ENCODE results near the gene RABL2B.

The RABL2B gene

DNA sequence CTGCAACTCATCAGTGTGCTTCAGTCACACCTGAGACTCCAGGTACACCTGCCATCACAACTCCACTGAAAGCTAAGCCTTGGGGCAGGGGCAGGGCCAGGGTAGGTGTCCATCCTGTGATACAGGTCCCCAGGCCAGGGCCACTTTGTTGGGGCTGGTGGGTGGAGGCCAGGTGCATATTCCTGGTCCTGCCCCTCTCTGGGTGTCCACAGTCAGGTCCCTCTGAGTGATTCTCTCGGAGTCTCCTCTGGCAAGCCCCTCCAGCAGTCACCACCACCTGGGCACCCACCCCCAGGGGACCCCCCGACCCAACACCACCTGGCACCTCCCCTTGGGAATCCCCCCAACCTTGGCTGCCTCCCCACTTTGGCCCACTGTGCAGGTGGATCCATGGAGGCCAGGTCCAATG is 54.9 kb downstream of the RABL2B start:
- Histone ChIP-seq H3K9me3 (ENCODE audit: severe bottlenecking) (no peaks in the 10 kb centered on the region), H3K27ac (ENCODE audit: poor library complexity, severe bottlenecking) (no peak overlapping the region), H3K4me3 (ENCODE audit: severe bottlenecking) (no peak overlapping the region), H3K4me1 (ENCODE audit: insufficient read depth, poor library complexity, severe bottlenecking) (no peaks in the 10 kb centered on the region), H3K36me3 (ENCODE audit: low read depth) (no peaks in the 10 kb centered on the region), H3K27me3 (ENCODE audit: insufficient read depth, poor library complexity, severe bottlenecking) (no peaks in the 10 kb centered on the region)
- peak; percentile 35 for DNase-seq (ENCODE audit: low spot score)
- ATAC-seq (ENCODE audit: low read depth), result no peak
- TF ChIP-seq, protein P1, sequence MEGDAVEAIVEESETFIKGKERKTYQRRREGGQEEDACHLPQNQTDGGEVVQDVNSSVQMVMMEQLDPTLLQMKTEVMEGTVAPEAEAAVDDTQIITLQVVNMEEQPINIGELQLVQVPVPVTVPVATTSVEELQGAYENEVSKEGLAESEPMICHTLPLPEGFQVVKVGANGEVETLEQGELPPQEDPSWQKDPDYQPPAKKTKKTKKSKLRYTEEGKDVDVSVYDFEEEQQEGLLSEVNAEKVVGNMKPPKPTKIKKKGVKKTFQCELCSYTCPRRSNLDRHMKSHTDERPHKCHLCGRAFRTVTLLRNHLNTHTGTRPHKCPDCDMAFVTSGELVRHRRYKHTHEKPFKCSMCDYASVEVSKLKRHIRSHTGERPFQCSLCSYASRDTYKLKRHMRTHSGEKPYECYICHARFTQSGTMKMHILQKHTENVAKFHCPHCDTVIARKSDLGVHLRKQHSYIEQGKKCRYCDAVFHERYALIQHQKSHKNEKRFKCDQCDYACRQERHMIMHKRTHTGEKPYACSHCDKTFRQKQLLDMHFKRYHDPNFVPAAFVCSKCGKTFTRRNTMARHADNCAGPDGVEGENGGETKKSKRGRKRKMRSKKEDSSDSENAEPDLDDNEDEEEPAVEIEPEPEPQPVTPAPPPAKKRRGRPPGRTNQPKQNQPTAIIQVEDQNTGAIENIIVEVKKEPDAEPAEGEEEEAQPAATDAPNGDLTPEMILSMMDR (IDR thresholded peaks at IDR 0.05; ENCODE audit: poor library complexity, severe bottlenecking), result no peak

DNA sequence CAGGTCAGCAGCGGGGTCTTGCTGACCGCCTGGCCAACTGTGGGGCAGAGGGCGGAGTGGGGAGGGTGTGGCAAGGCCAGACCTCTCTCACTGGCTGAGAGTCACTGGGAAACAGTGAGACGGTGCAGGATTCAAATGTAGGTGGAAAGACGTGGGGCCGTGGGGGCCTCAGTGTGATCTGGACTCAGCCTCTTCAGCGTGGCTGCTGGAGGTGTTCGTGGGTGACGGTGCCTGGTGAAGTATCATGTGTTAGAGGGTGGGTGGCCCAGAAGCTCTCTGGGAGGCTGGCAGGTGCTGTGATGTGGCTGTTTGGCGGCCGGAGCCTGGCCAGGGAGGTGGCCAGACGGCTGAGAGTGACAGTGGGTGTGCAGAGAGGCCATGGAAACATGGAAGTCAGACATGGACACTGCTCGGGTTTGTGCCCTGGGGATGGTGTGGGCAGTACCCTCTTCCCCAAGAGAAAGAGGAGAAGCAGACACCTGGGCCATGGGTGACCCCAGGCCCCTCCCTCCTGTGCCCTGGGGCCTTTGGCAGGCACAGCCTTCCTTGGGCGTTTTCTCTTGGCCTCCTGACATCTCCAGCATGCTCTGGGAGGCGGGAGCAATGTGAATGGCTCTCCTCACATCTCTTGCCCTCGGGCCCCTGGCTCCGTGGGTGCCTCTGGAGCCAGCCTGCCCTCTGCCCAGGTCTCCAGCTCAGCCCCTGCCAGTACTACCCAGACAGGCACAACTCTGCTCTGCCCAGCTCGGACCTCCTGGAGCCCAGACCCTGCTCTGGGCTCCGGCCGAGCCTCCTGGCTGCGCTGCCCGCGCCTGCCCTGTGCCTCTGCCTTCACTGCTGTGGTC is 55.5 kb downstream of the RABL2B start:
- Histone ChIP-seq H3K9me3 (ENCODE audit: severe bottlenecking) (no peaks in the 10 kb centered on the region), H3K27me3 (ENCODE audit: insufficient read depth, poor library complexity, severe bottlenecking) (no peaks in the 10 kb centered on the region), H3K36me3 (ENCODE audit: low read depth) (no peaks in the 10 kb centered on the region), H3K4me1 (ENCODE audit: insufficient read depth, poor library complexity, severe bottlenecking) (no peaks in the 10 kb centered on the region), H3K4me3 (ENCODE audit: severe bottlenecking) (no peak overlapping the region), H3K27ac (ENCODE audit: poor library complexity, severe bottlenecking) (no peak overlapping the region)
- ATAC-seq (ENCODE audit: low read depth) (no peak), DNase-seq (ENCODE audit: low spot score) (peak; percentile 49)
- TF ChIP-seq, protein P1 (IDR thresholded peaks at IDR 0.05; ENCODE audit: poor library complexity, severe bottlenecking), result no peak

DNA sequence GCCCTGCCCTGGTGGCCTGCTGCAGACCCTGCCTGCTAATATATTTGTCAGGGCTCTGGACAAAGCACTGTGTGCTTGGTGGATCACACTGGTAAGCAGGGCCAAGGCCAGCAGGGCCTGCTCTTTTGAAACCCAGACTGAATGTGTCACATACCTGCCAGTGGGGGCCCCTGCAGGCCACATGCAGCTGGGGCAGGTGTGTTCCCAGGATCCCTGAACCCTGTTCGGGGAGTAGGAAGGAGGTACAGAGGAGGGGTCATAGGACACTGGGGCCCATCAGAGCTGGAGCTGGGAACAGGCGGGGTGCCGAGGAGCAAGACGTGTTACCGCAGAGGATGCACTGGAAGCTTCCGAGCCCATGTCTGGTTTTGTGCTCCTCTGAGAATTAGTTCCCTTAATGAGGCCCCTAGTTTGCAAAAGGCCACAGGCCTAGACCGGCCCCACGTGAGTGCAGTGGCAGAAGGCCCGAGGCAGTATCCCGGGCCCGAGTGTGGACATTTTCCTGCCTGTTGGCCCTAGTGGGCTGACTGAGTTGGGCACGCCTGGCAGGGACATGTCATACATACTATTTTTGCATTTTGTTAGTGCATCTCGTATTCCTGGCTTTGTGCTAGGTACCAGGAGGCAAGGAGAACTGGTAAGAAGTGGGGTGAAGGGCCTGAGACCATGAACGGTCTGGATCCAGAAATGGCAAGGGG is 56.6 kb downstream of the RABL2B start:
- TF ChIP-seq, protein P1 (IDR thresholded peaks at IDR 0.05; ENCODE audit: poor library complexity, severe bottlenecking), result no peak
- ATAC-seq (ENCODE audit: low read depth), result no peak
- no peaks in the 10 kb centered on the region for H3K4me1 ChIP-seq (ENCODE audit: insufficient read depth, poor library complexity, severe bottlenecking)

DNA sequence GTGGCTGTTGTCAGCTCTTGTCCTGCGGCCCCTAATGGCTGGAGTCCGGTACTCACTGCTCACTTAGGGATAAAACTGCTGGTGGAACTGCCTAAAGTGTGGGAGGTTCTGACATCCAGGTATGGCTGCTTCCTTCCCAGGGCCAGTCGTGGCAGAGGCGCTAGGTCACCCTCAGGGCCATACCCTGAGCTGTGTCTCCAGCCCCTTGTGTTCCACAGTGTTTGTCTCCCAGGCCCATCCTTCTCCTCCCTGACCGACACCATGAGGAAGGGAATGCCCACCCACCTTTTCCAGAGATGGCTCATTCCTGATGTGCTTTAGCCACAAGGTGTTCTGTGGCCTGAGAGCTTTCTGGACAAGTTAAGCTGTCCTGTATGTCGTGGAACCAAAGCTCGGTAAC is 57.8 kb downstream of the RABL2B start:
- Histone ChIP-seq H3K9me3 (ENCODE audit: severe bottlenecking) (no peaks in the 10 kb centered on the region), H3K27me3 (ENCODE audit: insufficient read depth, poor library complexity, severe bottlenecking) (no peaks in the 10 kb centered on the region), H3K4me1 (ENCODE audit: insufficient read depth, poor library complexity, severe bottlenecking) (no peaks in the 10 kb centered on the region), H3K36me3 (ENCODE audit: low read depth) (no peaks in the 10 kb centered on the region), H3K4me3 (ENCODE audit: severe bottlenecking) (no peak overlapping the region), H3K27ac (ENCODE audit: poor library complexity, severe bottlenecking) (no peak overlapping the region)
- no peak for DNase-seq (ENCODE audit: low spot score)
- TF ChIP-seq, protein P1 (IDR thresholded peaks at IDR 0.05; ENCODE audit: poor library complexity, severe bottlenecking), result no peak
- no peak for ATAC-seq (ENCODE audit: low read depth)

More for the DNA sequence above, 56.6 kb downstream of the RABL2B start:
- no peaks in the 10 kb centered on the region for H3K9me3 ChIP-seq (ENCODE audit: severe bottlenecking)
- H3K4me3 ChIP-seq (ENCODE audit: severe bottlenecking), result no peak overlapping the region
- H3K27ac ChIP-seq (ENCODE audit: poor library complexity, severe bottlenecking), result no peak overlapping the region
- H3K36me3 ChIP-seq (ENCODE audit: low read depth), result no peaks in the 10 kb centered on the region
- DNase-seq (ENCODE audit: low spot score), result peak; percentile 23
- H3K27me3 ChIP-seq (ENCODE audit: insufficient read depth, poor library complexity, severe bottlenecking), result no peaks in the 10 kb centered on the region

All from RWPE2 (cell line).